ENCODE measurements around the gene SH3TC1.

Gene SH3TC1

GRCh38 chr4:8189551-8190466 lies 9.3 kb upstream of the SH3TC1 start:
- Histone ChIP-seq H3K4me2 (ENCODE audit: low read depth, low read length, poor library complexity, severe bottlenecking) (no peak overlapping the region), H3K9me2 (replicated peaks; ENCODE audit: low read depth, low read length) (no peaks in the 10 kb centered on the region), H2AFZ (ENCODE audit: low read length) (no peak overlapping the region), H3K4me1 (ENCODE audit: insufficient read depth, low read length, poor library complexity, severe bottlenecking) (peaks cover 8% of the 10 kb centered on the region), H4K20me1 (ENCODE audit: insufficient read depth, low read length, poor library complexity, severe bottlenecking) (no peaks in the 10 kb centered on the region), H3K79me2 (ENCODE audit: insufficient read depth, low read length) (no peaks in the 10 kb centered on the region), H3K36me3 (ENCODE audit: insufficient read depth, low read length) (no peaks in the 10 kb centered on the region), H3F3A (ENCODE audit: low read depth) (no peaks in the 10 kb centered on the region), H3K9me3 (ENCODE audit: insufficient read depth, low read depth, low read length) (no peaks in the 10 kb centered on the region), H3K4me3 (ENCODE audit: low read length, poor library complexity, severe bottlenecking) (no peak overlapping the region), H3K9ac (ENCODE audit: low read depth, low read length, poor library complexity, severe bottlenecking) (no peak overlapping the region), H3K27me3 (ENCODE audit: insufficient read depth, low read length, poor library complexity, severe bottlenecking) (no peaks in the 10 kb centered on the region)
- TF ChIP-seq EZH2phosphoT487 (IDR thresholded peaks at IDR 0.05; ENCODE audit: borderline replicate concordance): no peak
- no peak for TF ChIP-seq CTCF (conservative IDR thresholded peaks at IDR 0.05; ENCODE audit: low read length)

- H3K9me2 ChIP-seq (replicated peaks; ENCODE audit: low read depth, low read length): no peaks in the 10 kb centered on the region
- H3K4me1 ChIP-seq (ENCODE audit: insufficient read depth, low read length, poor library complexity, severe bottlenecking): peaks cover 8% of the 10 kb centered on the region
- H2AFZ ChIP-seq (ENCODE audit: low read length): no peak overlapping the region
- no peaks in the 10 kb centered on the region for H3K9me3 ChIP-seq (ENCODE audit: insufficient read depth, low read depth, low read length)
- no peaks in the 10 kb centered on the region for H3K79me2 ChIP-seq (ENCODE audit: insufficient read depth, low read length)
- H3K36me3 ChIP-seq (ENCODE audit: insufficient read depth, low read length): no peaks in the 10 kb centered on the region
- no peaks in the 10 kb centered on the region for H3F3A ChIP-seq (ENCODE audit: low read depth)
- no peaks in the 10 kb centered on the region for H4K20me1 ChIP-seq (ENCODE audit: insufficient read depth, low read length, poor library complexity, severe bottlenecking)
- TF ChIP-seq EZH2phosphoT487 (IDR thresholded peaks at IDR 0.05; ENCODE audit: borderline replicate concordance) (no peak), CTCF (conservative IDR thresholded peaks at IDR 0.05; ENCODE audit: low read length) (no peak)
- H3K9ac ChIP-seq (ENCODE audit: low read depth, low read length, poor library complexity, severe bottlenecking): no peak overlapping the region
- no peak overlapping the region for H3K4me2 ChIP-seq (ENCODE audit: low read depth, low read length, poor library complexity, severe bottlenecking)
- H3K27me3 ChIP-seq (ENCODE audit: insufficient read depth, low read length, poor library complexity, severe bottlenecking): no peaks in the 10 kb centered on the region
- H3K4me3 ChIP-seq (ENCODE audit: low read length, poor library complexity, severe bottlenecking): no peak overlapping the region
These were observed 7.8 kb upstream of the SH3TC1 start for GRCh38 chr4:8191136-8191747.

GRCh38 chr4:8192748-8193738 lies 6.0 kb upstream of the SH3TC1 start:
- Histone ChIP-seq H3K9me2 (replicated peaks; ENCODE audit: low read depth, low read length) (no peaks in the 10 kb centered on the region), H4K20me1 (ENCODE audit: insufficient read depth, low read length, poor library complexity, severe bottlenecking) (no peaks in the 10 kb centered on the region), H3K27me3 (ENCODE audit: insufficient read depth, low read length, poor library complexity, severe bottlenecking) (no peaks in the 10 kb centered on the region), H3K4me3 (ENCODE audit: low read length, poor library complexity, severe bottlenecking) (no peak overlapping the region), H3K4me1 (ENCODE audit: insufficient read depth, low read length, poor library complexity, severe bottlenecking) (peaks cover 15% of the 10 kb centered on the region), H3K79me2 (ENCODE audit: insufficient read depth, low read length) (no peaks in the 10 kb centered on the region), H3K9me3 (ENCODE audit: insufficient read depth, low read depth, low read length) (no peaks in the 10 kb centered on the region), H3K36me3 (ENCODE audit: insufficient read depth, low read length) (no peaks in the 10 kb centered on the region), H3K9ac (ENCODE audit: low read depth, low read length, poor library complexity, severe bottlenecking) (no peak overlapping the region), H2AFZ (ENCODE audit: low read length) (no peak overlapping the region), H3K4me2 (ENCODE audit: low read depth, low read length, poor library complexity, severe bottlenecking) (no peak overlapping the region), H3F3A (ENCODE audit: low read depth) (no peaks in the 10 kb centered on the region)
- TF ChIP-seq EZH2phosphoT487 (IDR thresholded peaks at IDR 0.05; ENCODE audit: borderline replicate concordance) (no peak), CTCF (conservative IDR thresholded peaks at IDR 0.05; ENCODE audit: low read length) (peak; percentile 37)
